Frontal cortex (tissue), 4 donors: ENCODE data around the gene SLC38A3. TPM values are rescaled to one million over a fixed set of nuclear protein-coding genes. Genes with fewer than 3 reads are reported as not detected.
"Not testable (repeated sequence)": the region's sequence is repeated elsewhere in the genome, so short reads cannot be mapped to it uniquely, and the experiment has no call there.

Source experiments
- DNase-seq, 2 donors: peaks; one replicate each; pipeline ENCODE4 v3.0.0; 2012; ENCODE audit warnings: low spot score in 2 of 2
- FAIRE-seq: peaks from 2 replicates; lab custom pipeline; 2012; peaks lifted over from hg19 to GRCh38; lab: Jason Lieb, UNC
- total RNA-seq: library from RNA; depleted of rRNA; stranded (reverse); fragments of >200 nt; gene quantifications from one replicate; pipeline ENCODE4 v1.2.3, GENCODE V29; 2014
- donor health status: control.
- donor health status: control.
- donor health status: control.

Gene SLC38A3
- total RNA-seq, 1 donor from 2014 or later, result 2.0 TPM

- DNase-seq, result no peak
- no peak for FAIRE-seq
Observed at GRCh38 chr3:50207359-50208042, 2.4 kb downstream of the SLC38A3 start.

GRCh38 chr3:50208677-50209344 lies 3.7 kb downstream of the SLC38A3 start:
- no peak for FAIRE-seq
- DNase-seq, result no peak

GRCh38 chr3:50210176-50210509 lies 5.1 kb downstream of the SLC38A3 start:
- no peak for DNase-seq
- no peak for FAIRE-seq

- DNase-seq (no peak), FAIRE-seq (no peak)
Observed at GRCh38 chr3:50210510-50211367, 5.7 kb downstream of the SLC38A3 start.

- FAIRE-seq, result not testable (repeated sequence)
Observed at GRCh38 chr3:50211368-50211717, 6.3 kb downstream of the SLC38A3 start.

GRCh38 chr3:50211930-50212329 lies 6.9 kb downstream of the SLC38A3 start:
- DNase-seq (no peak), FAIRE-seq (no peak)

More at GRCh38 chr3:50211368-50211717, 6.3 kb downstream of the SLC38A3 start:
- DNase-seq, result not testable (repeated sequence)

- FAIRE-seq (no peak), DNase-seq (no peak)
Observed at GRCh38 chr3:50212502-50212901, 7.4 kb downstream of the SLC38A3 start.

- no peak for DNase-seq
- FAIRE-seq, result no peak
Observed at GRCh38 chr3:50212971-50213370, 7.9 kb downstream of the SLC38A3 start.

GRCh38 chr3:50213373-50213772 lies 8.3 kb downstream of the SLC38A3 start:
- DNase-seq, result peak; percentile 78 to 85
- no peak for FAIRE-seq

- DNase-seq (no peak), FAIRE-seq (no peak)
Observed at GRCh38 chr3:50214824-50215223, 9.8 kb downstream of the SLC38A3 start.

- no peak for FAIRE-seq
Observed at GRCh38 chr3:50215529-50215928, 10.5 kb downstream of the SLC38A3 start.

GRCh38 chr3:50217681-50218080 lies 12.6 kb downstream of the SLC38A3 start:
- FAIRE-seq (no peak), DNase-seq (no peak)

More at GRCh38 chr3:50215529-50215928, 10.5 kb downstream of the SLC38A3 start:
- DNase-seq, result no peak

GRCh38 chr3:50218448-50218847 lies 13.4 kb downstream of the SLC38A3 start:
- DNase-seq (no peak), FAIRE-seq (no peak)

GRCh38 chr3:50219285-50219684 lies 14.2 kb downstream of the SLC38A3 start:
- FAIRE-seq, result no peak
- DNase-seq, result no peak

- FAIRE-seq, result no peak
- no peak for DNase-seq
Observed at GRCh38 chr3:50220109-50220508, 15.0 kb downstream of the SLC38A3 start.

- FAIRE-seq (no peak), DNase-seq (no peak)
Observed at GRCh38 chr3:50221051-50221410, 16.0 kb downstream of the SLC38A3 start.

- FAIRE-seq (no peak), DNase-seq (no peak)
Observed at GRCh38 chr3:50221411-50222168, 16.5 kb downstream of the SLC38A3 start.

GRCh38 chr3:50222169-50222528 lies 17.1 kb downstream of the SLC38A3 start:
- FAIRE-seq (no peak), DNase-seq (no peak)

GRCh38 chr3:50224639-50225038 lies 19.6 kb downstream of the SLC38A3 start:
- no peak for DNase-seq
- FAIRE-seq, result no peak

- FAIRE-seq, result no peak
- no peak for DNase-seq
Observed at GRCh38 chr3:50226888-50227389, 21.9 kb downstream of the SLC38A3 start.
